ENCODE results near the gene ARSA.
"Not testable (repeated sequence)": the region's sequence is repeated elsewhere in the genome, so short reads cannot be mapped to it uniquely, and the experiment has no call there.

The ARSA gene

DNA sequence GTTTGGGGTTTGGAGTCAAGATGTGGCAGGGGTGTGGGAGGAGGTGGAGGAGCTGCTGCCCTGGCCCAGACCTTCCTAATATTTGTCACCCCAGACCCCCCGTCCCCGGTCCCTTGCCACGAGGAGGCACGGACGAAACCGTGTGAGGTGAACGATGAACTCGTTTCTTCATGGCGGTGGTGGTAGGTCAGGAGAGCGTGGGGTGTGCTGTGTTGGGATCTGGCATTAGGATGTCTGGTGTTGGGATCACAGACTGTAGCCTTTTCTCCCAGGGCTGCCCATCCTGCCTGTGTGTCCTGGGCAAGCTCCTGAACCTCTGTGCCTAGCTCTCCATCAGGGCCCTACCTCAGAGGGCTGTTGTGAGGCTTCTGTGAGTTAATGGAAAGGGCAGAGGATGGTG lies 19.0 kb downstream of the ARSA start (continued):
- TF ChIP-seq ZNF514 (tag by site-specific recombination; IDR thresholded peaks at IDR 0.05) = no peak
- no peak for TF ChIP-seq ZNF146 (tag by site-specific recombination; IDR thresholded peaks at IDR 0.05)
- no peak for TF ChIP-seq ZNF639 (tag by site-specific recombination; IDR thresholded peaks at IDR 0.05)
- TF ChIP-seq ZNF629 (tag by site-specific recombination; IDR thresholded peaks at IDR 0.05) = no peak
- no peak for TF ChIP-seq ZNF138 (tag by site-specific recombination; IDR thresholded peaks at IDR 0.05; ENCODE audit: borderline replicate concordance)
- TF ChIP-seq OVOL3 (tag by site-specific recombination; IDR thresholded peaks at IDR 0.05) = no peak
- no peak for TF ChIP-seq ZNF16 (tag by site-specific recombination; IDR thresholded peaks at IDR 0.05; ENCODE audit: low read depth)

DNA sequence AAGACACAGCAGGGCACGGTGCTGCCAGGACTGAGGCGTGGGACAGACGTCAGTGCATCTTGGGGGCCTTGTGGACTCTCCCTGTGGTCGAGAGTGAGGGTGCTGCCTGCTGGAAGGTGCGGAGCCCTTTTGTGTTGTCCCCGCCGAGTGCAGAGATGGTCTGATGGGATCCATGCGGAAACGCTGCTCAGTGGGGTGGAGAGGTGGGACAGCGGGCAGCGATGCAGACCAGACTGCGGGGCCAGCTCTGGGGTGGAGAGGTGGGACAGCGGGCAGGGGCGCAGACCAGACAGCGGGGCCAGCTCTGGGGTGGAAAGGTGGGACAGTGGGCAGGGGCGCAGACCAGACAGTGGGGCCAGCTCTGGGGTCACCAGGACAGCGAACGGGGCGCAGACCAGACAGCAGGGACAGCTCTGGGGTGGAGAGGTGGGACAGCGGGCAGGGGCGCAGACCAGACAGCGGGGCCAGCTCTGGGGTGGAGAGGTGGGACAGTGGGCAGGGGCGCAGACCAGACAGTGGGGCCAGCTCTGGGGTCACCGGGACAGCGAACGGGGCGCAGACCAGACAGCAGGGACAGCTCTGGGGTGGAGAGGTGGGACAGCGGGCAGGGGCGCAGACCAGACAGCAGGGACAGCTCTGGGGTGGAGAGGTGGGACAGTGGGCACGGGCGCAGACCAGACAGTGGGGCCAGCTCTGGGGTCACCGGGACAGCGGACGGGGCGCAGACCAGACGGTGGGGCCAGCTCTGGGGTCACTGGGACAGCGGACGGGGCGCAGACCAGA lies 19.7 kb downstream of the ARSA start:
- H3K9me3 ChIP-seq (ENCODE audit: control insufficient read depth, insufficient read depth, low read depth, low read length); H3K27ac ChIP-seq (ENCODE audit: extremely low read depth, low read depth, low read length); POLR2A ChIA-PET; H3K4me3 ChIP-seq (ENCODE audit: low read depth, low read length); H3K4me1 ChIP-seq (ENCODE audit: control insufficient read depth, insufficient read depth, low read length): not testable (repeated sequence)
- H3K36me3 ChIP-seq (ENCODE audit: control insufficient read depth in 2 of 2, insufficient read depth in 1 of 2, low read length in 2 of 2) = peaks cover 0 to 64% of the 10 kb centered on the region in 2 experiments; a peak in 1 of 3 replicates
- CTCF ChIA-PET = interaction anchor here (0.9 kb wide), 1 partner anchor 15 kb away, joined by 3 read pairs; no protein-coding TSS in a partner anchor

DNA sequence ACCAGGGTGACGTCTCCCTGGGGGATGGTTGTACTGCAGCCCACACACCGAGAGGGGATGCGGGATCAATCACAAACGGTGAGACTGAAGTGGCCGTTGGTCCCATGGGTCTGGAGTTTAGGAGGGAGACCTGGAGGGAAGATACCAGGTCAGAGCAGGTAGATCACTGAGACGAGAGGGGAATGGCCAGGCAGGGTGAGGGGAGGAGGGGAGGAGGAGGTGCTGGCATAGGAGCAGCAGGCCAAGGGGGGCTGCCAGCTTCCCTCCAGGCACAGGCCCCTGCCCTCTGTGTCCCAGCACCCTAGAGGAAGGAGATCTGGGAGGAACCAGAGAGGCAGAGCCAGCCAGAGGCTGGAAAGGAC lies 20.3 kb downstream of the ARSA start:
- CTCF ChIA-PET = interaction anchor here (0.7 to 1.9 kb wide), 2 partner anchors 45 to 62 kb away, joined by 3 to 5 read pairs; partner anchors contain the start of genes KLHDC7B and SYCE3
- H3K9me3 ChIP-seq (ENCODE audit: control insufficient read depth, insufficient read depth, low read depth, low read length) = no peaks in the 10 kb centered on the region
- POLR2A ChIA-PET = no interaction called here
- H3K4me3 ChIP-seq (ENCODE audit: low read depth, low read length) = no peak overlapping the region
- no peak overlapping the region for H3K27ac ChIP-seq (ENCODE audit: extremely low read depth, low read depth, low read length)
- H3K4me1 ChIP-seq (ENCODE audit: control insufficient read depth, insufficient read depth, low read length) = peaks cover 4% of the 10 kb centered on the region; the same call in 1 of the 2 replicates
- TF ChIP-seq ZNF596 (tag by site-specific recombination; IDR thresholded peaks at IDR 0.05) = no peak
- TF ChIP-seq ZNF639 (tag by site-specific recombination; IDR thresholded peaks at IDR 0.05) = no peak
- no peak for TF ChIP-seq KLF16 (tag by site-specific recombination; IDR thresholded peaks at IDR 0.05)
- no peak for TF ChIP-seq ZNF843 (tag by site-specific recombination; IDR thresholded peaks at IDR 0.05)
- TF ChIP-seq ZNF23 (tag by site-specific recombination; IDR thresholded peaks at IDR 0.05; ENCODE audit: borderline replicate concordance) = no peak
- no peak for TF ChIP-seq MZF1 (tag by site-specific recombination; IDR thresholded peaks at IDR 0.05; ENCODE audit: borderline replicate concordance)
- no peak for TF ChIP-seq ZNF157 (tag by site-specific recombination; IDR thresholded peaks at IDR 0.05)
- TF ChIP-seq ZNF341 (tag by site-specific recombination; IDR thresholded peaks at IDR 0.05; ENCODE audit: low read depth) = no peak
- TF ChIP-seq ZNF514 (tag by site-specific recombination; IDR thresholded peaks at IDR 0.05) = no peak
- no peak for TF ChIP-seq ZNF777 (tag by site-specific recombination; IDR thresholded peaks at IDR 0.05; ENCODE audit: borderline replicate concordance)
- H3K36me3 ChIP-seq (ENCODE audit: control insufficient read depth in 2 of 2, insufficient read depth in 1 of 2, low read length in 2 of 2) = peaks cover 0 to 70% of the 10 kb centered on the region in 2 experiments; a peak in 1 of 3 replicates

- CTCF ChIA-PET = interaction anchor here (0.6 to 1.9 kb wide), 5 partner anchors 14 to 176 kb away, joined by 3 to 5 read pairs (median 3); partner anchors contain the start of genes KLHDC7B and SYCE3
- Histone ChIP-seq H3K36me3 (ENCODE audit: control insufficient read depth in 2 of 2, insufficient read depth in 1 of 2, low read length in 2 of 2) (peaks cover 0 to 76% of the 10 kb centered on the region in 2 experiments; a peak in 1 of 3 replicates), H3K4me1 (ENCODE audit: control insufficient read depth, insufficient read depth, low read length) (no peaks in the 10 kb centered on the region), H3K4me3 (ENCODE audit: low read depth, low read length) (no peak overlapping the region), H3K27ac (ENCODE audit: extremely low read depth, low read depth, low read length) (no peak overlapping the region), H3K9me3 (ENCODE audit: control insufficient read depth, insufficient read depth, low read depth, low read length) (no peaks in the 10 kb centered on the region)
- no peak for TF ChIP-seq ZNF791 (tag by site-specific recombination; IDR thresholded peaks at IDR 0.05)
- TF ChIP-seq TSHZ1 (tag by site-specific recombination; IDR thresholded peaks at IDR 0.05; ENCODE audit: borderline replicate concordance) = no peak
- TF ChIP-seq ZNF157 (tag by site-specific recombination; IDR thresholded peaks at IDR 0.05) = no peak
- TF ChIP-seq EGR2 (tag by site-specific recombination; IDR thresholded peaks at IDR 0.05; ENCODE audit: low read depth) = 0 out of 2 replicates have a peak, but pooled peaks have one; percentile 24
- POLR2A ChIA-PET = no interaction called here
Observed at GRCh38 chr22:50606946-50607658, 20.9 kb downstream of the ARSA start.
